Spleen (tissue), 7 donors: ENCODE measurements around the gene SUN5.

Experiments
- CTCF ChIP-seq, 11 experiments: fragments of 200-600 bp in 7 of 11; fragments of 450-650 bp in 4 of 11; sonication (generic) in 4 of 11; IDR thresholded peaks in 8 of 11; conservative IDR thresholded peaks in 3 of 11; 1 replicate in 7 of 11; 2 replicates in 4 of 11; pipeline versions ENCODE4 v1.4.0 to v1.8.0; 2016 to 2021; ENCODE audit warnings: antibody characterized with exemption in 11 of 11, inconsistent platforms in 4 of 11, mild to moderate bottlenecking in 1 of 11
- POLR2AphosphoS5 ChIP-seq, 3 donors: sonication (generic); formaldehyde crosslinking; IDR thresholded peaks; one replicate each; pipeline ENCODE4 v1.5.1; 2017; ENCODE audit warnings: antibody characterized with exemption in 3 of 3
- donor health status: DM: no; HTN: no; CAD: no; lungs with moderate emphysema.
- donor health status: DM: no; HTN: no; CAD: no.
- donor health status: DM: no; HTN: no; CAD: no.

- TF ChIP-seq CTCF (IDR thresholded peaks at IDR 0.05 in 8 of 11, conservative IDR thresholded peaks at IDR 0.05 in 3 of 11) (no peak), POLR2AphosphoS5 (IDR thresholded peaks at IDR 0.05) (no peak)
Measured at GRCh38 chr20:32957459-32957858, 46.8 kb downstream of the SUN5 start.
